ENCODE results near the gene ANGPTL5. TPM values are rescaled to one million over a fixed set of nuclear protein-coding genes. Genes with fewer than 3 reads are reported as not detected.

ANGPTL5 gene
- total RNA-seq, 2 donors from 2014 or later, result 0.42 to 2.0 TPM

- H3K36me3 ChIP-seq, result no peaks in the 10 kb centered on the region
- DNase-seq (ENCODE audit: low spot score) (no peak), ATAC-seq (ENCODE audit: insufficient number of reproducible peaks, low FRiP score, low read depth) (no peak)
- no peaks in the 10 kb centered on the region for H3K4me1 ChIP-seq (ENCODE audit: control insufficient read depth in 1 of 2, low read depth in 2 of 2)
- no peak overlapping the region for H3K4me3 ChIP-seq
- TF ChIP-seq CTCF (IDR thresholded peaks at IDR 0.05), result no peak
- H3K27me3 ChIP-seq (replicated peaks; ENCODE audit: insufficient read depth), result no peaks in the 10 kb centered on the region
- no peaks in the 10 kb centered on the region for H3K9me3 ChIP-seq
- no peak overlapping the region for H3K27ac ChIP-seq
These were observed 21.8 kb downstream of the ANGPTL5 start for GRCh38 chr11:101894505-101894904.

- Histone ChIP-seq H3K9me3 (no peaks in the 10 kb centered on the region), H3K27me3 (replicated peaks; ENCODE audit: insufficient read depth) (no peaks in the 10 kb centered on the region), H3K4me1 (ENCODE audit: control insufficient read depth in 1 of 2, low read depth in 2 of 2) (no peaks in the 10 kb centered on the region), H3K4me3 (no peak overlapping the region), H3K36me3 (no peaks in the 10 kb centered on the region), H3K27ac (no peak overlapping the region)
- no peak for TF ChIP-seq CTCF (IDR thresholded peaks at IDR 0.05)
- DNase-seq (ENCODE audit: low spot score) (no peak), ATAC-seq (ENCODE audit: insufficient number of reproducible peaks, low FRiP score, low read depth) (no peak)
These were observed 26.6 kb downstream of the ANGPTL5 start for GRCh38 chr11:101889767-101890166.

GRCh38 chr11:101885631-101886030 lies 30.7 kb downstream of the ANGPTL5 start:
- ATAC-seq (ENCODE audit: insufficient number of reproducible peaks, low FRiP score, low read depth) (no peak), DNase-seq (ENCODE audit: low spot score) (no peak)
- no peak for TF ChIP-seq CTCF (IDR thresholded peaks at IDR 0.05)
- Histone ChIP-seq H3K27ac (no peak overlapping the region), H3K4me3 (no peak overlapping the region), H3K27me3 (replicated peaks; ENCODE audit: insufficient read depth) (no peaks in the 10 kb centered on the region), H3K36me3 (no peaks in the 10 kb centered on the region), H3K4me1 (ENCODE audit: control insufficient read depth in 1 of 2, low read depth in 2 of 2) (no peaks in the 10 kb centered on the region), H3K9me3 (no peaks in the 10 kb centered on the region)

GRCh38 chr11:101881586-101881985 lies 34.7 kb downstream of the ANGPTL5 start:
- Histone ChIP-seq H3K36me3 (no peaks in the 10 kb centered on the region), H3K27ac (no peak overlapping the region), H3K4me1 (ENCODE audit: control insufficient read depth in 1 of 2, low read depth in 2 of 2) (no peaks in the 10 kb centered on the region), H3K9me3 (no peaks in the 10 kb centered on the region), H3K27me3 (replicated peaks; ENCODE audit: insufficient read depth) (no peaks in the 10 kb centered on the region), H3K4me3 (no peak overlapping the region)
- TF ChIP-seq CTCF (IDR thresholded peaks at IDR 0.05), result no peak
- DNase-seq (ENCODE audit: low spot score) (no peak), ATAC-seq (ENCODE audit: insufficient number of reproducible peaks, low FRiP score, low read depth) (no peak)

GRCh38 chr11:101880222-101880621 lies 36.1 kb downstream of the ANGPTL5 start:
- no peak for DNase-seq (ENCODE audit: low spot score)
- Histone ChIP-seq H3K27ac (no peak overlapping the region), H3K4me1 (ENCODE audit: control insufficient read depth in 1 of 2, low read depth in 2 of 2) (no peaks in the 10 kb centered on the region), H3K4me3 (no peak overlapping the region), H3K36me3 (no peaks in the 10 kb centered on the region), H3K9me3 (no peaks in the 10 kb centered on the region), H3K27me3 (replicated peaks; ENCODE audit: insufficient read depth) (no peaks in the 10 kb centered on the region)
- no peak for TF ChIP-seq CTCF (IDR thresholded peaks at IDR 0.05)
- ATAC-seq (ENCODE audit: insufficient number of reproducible peaks, low FRiP score, low read depth), result no peak

Measured in thoracic aorta (tissue), 2 donors.